HTERT RPE-1 (cell line): ENCODE data around the gene C22orf23.

Experiments used
- in situ Hi-C: fragments of 300-500 bp; cut with MboI; formaldehyde crosslinking; loops from 4 replicates; pipeline ENCODE4 v1.14.3; 2020; ENCODE audit warnings: low sequenced_read_pairs

C22orf23 gene

GRCh38 chr22:37905534-37906363 is 47.7 kb downstream of the C22orf23 start, which contains the start of gene MICALL1:
TSS of gene MICALL1 (plus strand) at chr22:37906297. CDS start at chr22:37906423, 126 bp downstream.
- in situ Hi-C loops, result no loop called here

- in situ Hi-C loops, result no loop called here
These were observed 48.5 kb downstream of the C22orf23 start for GRCh38 chr22:37904572-37905533.

GRCh38 chr22:37898441-37899181 is 54.8 kb downstream of the C22orf23 start:
- in situ Hi-C loops, result no loop called here

- in situ Hi-C loops, result no loop called here
These were observed 55.6 kb downstream of the C22orf23 start for GRCh38 chr22:37897807-37898206.

GRCh38 chr22:37896939-37897338 is 56.5 kb downstream of the C22orf23 start:
- in situ Hi-C loops, result no loop called here

GRCh38 chr22:37896181-37896592 is 57.2 kb downstream of the C22orf23 start:
- in situ Hi-C loops, result no loop called here

GRCh38 chr22:37894939-37895670 is 58.3 kb downstream of the C22orf23 start:
- in situ Hi-C loops, result no loop called here

GRCh38 chr22:37893583-37893983 is 59.8 kb downstream of the C22orf23 start:
- in situ Hi-C loops, result no loop called here
